ENCODE results near the gene TRUB1.

The TRUB1 gene

DNA sequence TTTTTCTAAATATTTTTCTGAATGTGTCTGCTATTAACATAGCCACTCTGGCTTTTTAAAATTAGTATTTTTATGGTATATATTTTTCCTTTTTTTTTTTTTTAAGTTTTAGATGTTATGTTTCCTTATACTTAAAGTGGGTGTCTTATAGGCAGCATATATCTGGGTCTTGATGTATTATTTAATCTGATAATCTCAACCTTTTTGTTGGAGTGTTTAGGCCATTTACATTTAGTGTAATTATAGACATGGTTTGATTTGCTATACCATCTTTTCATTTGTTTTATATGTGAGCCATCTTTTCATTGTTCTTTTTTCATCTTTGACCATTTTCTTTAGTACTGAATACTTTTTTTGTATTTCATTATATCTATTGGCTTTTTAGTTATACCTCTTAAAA lies 45.0 kb downstream of the TRUB1 start:
- DNase-seq: no peak

DNA sequence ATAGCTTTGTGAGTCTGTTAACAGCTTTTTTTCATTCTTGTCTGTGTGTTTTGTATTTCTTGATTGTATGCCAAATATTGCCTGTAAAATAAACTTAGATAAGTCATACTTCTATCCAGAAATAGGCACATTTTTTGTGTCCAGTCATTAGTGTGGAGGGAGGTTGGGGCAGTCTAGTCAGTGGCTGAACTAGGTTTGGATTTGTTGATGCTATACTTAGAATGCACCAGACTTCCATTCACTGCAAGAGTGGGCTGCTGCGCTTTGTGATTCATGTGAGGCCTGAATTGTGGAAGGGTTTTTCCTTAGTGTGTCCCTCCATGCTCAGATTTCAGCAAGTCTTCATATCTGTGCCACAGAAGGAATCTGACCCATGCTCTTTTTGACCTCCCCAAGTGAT lies 50.0 kb downstream of the TRUB1 start:
- no peak for DNase-seq

DNA sequence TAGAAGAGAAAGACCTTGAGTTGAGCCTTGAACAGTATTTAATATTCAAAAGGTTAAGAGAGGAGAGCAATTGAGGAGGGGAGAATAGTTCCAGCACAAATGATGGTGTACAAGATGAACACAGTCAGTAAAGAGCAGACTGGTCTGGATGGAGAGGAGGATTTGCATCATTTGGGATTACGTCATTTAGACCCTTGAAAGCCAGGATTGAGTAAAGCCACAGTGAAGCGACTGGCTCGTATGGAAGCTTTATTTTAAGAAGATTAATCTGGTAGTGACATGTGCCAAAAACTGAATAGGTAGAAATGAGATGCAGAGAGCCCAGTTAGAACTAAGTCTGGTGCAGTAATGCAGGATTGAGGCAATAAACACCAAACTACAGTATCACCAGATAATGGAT lies 52.6 kb downstream of the TRUB1 start:
- no peak for DNase-seq

DNA sequence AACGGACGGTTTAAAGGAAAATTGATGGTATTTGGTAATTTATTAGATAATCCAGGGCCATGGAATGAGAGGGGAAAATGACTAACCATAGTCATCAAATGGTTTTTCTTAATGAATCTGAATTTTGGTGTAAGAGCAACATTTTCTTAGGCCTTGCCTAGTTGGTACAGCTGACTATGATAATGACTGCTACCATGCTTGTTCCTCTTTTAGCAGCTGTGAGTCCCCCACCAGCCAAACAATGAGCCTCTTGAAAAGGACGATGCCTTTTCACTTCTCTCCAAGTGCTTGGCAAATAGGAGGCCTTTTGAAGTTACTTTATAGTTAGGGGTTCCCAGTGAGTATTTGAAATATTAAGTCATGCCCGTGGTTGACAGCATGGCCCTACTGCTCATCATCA lies 53.0 kb downstream of the TRUB1 start:
- no peak for DNase-seq

DNA sequence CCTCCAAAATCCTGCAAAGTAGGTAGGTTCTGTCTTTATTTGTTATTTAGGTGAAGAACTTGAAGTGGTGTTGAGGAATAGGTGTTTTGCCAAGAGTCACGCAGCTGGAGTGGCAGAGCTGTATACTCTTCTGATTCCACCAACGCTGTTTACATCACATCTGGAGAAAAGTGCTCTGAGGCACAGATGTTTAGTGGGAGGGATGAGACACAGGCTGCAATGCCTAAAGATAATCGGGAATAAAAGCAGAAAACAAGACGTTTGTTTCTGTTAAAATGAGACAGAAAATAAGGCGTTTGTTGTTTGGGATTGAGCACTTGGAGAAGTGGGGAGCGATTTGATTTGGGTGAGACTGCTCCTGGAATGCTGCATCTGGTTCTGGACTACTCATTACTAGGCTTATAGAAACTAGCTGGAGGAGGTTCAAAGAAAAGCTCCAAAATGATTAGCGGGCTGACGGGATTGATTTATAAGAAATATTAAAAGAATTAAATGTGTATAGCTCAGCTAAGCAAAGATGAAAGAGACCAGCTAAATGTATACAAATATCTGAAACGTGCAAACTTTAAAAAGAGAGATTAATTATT lies 54.3 kb downstream of the TRUB1 start:
- DNase-seq: no peak

DNA sequence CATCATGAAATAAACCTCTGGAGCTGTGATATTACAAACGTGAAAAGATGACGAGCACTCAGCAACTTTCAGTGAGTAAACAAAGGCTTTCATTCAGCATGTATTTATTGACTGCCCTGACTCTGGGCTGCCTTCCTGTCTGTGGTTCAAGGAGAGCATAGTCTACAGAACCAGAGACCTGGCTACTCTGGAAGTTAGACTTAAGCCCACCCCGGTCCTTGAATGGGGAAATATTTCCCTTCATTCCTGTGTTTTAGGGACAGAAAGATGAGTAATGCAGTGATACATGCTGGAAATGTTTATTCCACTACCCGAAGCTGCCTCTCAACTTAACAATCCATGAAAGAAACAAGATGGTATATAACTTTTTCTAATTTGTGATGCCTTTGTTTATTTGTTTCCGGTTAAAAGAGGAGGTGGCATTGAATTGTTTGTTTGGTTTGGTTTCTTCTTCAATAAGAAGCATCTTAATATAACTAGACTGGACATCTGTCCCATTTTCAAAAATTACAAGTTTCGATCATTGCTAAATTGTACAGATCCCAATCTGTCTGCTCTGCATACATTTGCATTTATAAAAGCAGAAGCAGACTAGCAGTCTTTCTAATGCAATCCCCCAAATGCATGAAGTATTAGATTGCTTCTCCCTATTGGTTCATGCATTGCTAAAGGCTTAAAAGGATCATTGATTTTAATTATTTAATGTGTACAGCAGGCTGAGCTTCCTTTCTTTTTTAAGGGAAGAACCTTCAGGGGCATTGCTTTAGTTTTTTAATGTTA lies 57.7 kb downstream of the TRUB1 start:
- DNase-seq: no peak

DNA sequence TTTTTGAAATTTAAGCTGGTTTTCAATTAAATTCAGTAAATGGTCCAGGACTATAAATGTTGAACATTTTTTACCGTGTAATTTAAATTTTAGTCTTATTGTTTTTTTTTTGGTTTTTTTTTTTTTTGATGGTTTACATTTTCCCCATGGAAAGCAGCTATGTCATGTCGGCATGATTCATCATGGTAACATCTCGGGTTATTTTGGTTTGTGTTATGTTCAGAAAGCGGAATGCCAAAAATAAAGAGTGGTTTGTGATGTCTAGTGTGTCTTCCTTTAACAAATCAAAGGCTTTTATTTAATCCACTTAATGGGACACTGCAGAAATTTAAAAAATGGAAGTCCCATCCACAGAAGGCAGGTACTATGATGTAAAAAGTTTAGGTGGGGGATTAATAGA lies 58.5 kb downstream of the TRUB1 start:
- DNase-seq: no peak

DNA sequence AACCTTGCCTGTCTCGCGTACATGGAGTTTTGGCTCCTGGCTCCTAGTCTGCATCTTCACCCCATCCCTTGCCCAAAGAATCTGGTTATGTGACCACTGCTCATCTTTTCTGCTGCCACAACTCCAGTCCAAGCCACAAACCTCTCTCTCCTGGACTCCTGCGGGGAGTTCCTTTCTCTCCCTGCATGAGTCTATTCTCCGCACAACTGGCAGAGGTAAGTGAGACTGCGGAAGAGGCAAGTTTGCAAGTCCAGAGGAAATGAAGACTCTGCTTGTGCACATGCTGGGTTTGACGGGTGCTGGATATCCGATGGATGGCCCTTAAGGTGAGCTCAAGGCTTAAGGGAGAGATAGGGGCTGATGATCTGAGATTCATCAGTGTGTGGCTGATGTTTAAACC lies 61.0 kb downstream of the TRUB1 start:
- no peak for DNase-seq

DNA sequence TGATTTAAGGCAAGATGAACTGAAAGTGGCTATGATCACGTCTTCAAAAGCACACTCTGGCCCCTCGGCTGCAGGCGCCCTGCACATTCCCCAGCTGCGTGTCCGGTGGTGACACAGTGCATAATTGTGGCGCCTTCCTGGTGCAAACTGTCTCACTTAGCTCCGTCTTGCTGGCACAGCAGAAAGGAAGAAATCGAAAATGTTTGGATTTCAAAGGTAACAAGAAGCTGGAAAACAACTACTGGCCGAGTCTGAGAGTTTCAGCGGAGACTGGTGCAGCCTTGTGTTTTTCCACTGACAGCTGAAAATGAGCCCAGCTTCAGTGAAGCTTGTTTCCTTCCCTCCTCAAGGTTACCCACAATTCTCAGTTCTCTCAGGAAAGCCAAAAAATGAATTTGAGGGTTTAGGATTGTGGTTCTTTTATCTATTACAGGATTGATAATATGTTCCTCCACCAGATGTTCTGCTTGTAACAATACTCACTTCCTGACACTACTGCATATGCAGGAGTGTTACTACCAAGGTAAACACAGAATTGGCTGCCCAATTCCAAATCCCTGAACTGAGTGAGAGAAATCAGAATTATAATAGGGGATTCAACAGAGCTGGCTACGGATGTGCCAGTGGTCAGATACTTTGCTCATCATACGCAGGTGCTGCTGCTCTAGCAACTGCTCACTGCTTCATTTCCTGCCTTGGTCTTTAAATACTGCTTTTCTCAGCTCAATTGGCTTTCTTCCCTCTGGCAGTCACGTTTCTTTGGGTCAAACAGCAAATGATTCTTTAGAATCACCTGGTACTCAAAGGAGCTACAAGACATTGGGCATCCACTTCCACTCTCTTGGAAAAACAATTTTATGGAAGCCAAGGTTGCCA lies 63.7 kb downstream of the TRUB1 start:
- no peak for DNase-seq

DNA sequence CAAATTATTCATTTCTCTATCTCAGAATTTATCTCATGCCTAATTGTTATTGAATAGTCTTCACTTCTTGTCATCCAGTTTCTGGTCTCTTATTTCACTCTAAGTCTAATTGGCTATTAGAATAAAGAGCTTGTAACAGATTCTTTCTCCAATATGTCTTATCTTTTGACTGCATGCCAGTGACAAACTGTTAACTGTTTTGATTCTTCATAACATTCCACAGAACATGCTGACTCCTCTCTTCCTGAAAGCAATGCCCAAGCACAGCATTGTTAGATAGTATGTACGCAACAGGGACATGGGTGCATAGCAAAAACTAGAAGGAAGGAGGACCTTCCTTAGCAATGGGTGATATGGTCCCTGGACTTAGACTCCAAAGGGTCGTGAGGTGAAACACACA lies 65.4 kb downstream of the TRUB1 start:
- DNase-seq: no peak

DNA sequence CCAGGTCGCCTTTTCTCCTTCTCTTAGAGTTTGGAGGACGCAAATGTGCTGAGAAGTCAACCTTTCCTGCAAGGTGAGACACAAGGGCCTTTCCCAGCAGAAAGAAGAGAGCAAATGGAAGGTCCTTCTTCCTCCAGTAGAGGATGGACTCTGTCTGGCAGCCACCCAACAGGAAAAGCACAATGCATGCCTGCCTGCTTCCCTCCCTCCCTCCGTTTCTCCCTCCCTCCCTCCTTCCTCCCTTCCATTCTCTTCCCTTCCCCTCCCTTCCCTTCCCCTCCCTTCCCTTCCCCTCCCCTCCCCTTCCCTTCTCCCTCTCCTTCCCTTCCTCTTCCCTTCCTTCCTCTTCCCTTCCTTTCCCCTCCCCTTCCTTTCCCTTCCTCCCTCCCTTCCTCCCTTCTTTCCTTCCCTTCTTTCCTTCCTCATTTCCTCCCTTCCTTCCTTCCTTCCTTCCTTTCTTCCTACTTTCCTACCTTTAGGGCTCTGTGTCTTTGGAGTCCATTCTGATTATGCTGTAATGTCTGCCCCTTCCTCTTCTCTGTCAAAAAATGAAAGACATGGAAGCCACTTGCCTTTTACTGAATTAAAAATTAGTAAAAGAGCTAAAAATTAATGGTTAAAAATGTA lies 66.4 kb downstream of the TRUB1 start:
- no peak for DNase-seq

DNA sequence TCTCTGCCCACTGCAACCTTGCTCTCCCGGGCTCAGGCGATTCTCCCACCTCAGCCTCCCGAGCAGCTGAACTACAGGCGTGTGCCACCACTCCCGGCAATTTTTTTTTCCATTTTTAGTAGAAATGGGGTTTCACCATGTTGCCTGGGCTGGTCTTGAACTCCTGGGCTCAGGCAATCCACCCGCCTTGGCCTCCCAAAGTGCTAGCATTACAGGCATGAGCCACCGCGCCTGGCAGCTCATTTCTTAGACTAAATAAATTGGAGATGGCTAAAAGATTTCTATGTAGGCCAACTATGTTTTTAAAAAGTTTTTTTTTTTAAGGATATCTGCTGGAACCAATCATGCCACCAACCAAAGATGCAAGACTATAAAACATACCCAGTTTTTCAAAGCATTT lies 67.8 kb downstream of the TRUB1 start:
- DNase-seq: no peak

DNA sequence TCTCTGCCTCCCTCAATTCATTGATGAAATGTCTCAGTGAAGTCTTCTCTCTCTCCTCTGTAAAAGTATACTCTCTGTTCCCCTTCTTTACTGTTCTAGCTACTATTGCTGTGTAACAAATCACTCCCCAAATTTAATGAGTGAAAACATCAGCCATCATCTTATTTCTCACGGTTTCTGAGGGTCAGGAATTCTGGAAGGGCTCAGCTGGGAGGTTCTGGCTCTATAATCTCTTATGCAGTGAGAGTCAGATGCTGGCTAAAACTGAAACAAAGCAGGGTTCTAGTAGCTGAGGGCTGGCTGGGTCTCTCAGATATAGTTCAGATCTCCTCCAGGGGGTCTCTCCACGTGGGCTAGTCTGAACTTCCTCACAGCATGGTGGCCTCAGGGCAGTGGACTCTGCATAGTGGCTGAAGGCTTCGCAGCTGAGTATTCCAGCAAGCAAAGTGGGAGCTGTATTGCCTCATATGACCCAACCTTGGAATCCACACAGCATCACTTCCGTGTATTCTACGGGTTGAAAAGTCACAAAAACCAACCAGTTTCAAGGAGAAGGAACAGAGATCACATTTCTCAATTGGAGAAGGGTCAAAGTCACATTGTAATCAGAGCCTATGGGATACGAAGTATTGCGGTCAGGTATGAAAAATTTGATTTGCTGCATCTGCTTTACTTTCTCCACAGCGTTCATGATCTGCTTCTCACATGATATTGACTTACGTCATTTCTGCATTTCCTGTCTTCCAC lies 80.4 kb downstream of the TRUB1 start:
- DNase-seq: no peak

DNA sequence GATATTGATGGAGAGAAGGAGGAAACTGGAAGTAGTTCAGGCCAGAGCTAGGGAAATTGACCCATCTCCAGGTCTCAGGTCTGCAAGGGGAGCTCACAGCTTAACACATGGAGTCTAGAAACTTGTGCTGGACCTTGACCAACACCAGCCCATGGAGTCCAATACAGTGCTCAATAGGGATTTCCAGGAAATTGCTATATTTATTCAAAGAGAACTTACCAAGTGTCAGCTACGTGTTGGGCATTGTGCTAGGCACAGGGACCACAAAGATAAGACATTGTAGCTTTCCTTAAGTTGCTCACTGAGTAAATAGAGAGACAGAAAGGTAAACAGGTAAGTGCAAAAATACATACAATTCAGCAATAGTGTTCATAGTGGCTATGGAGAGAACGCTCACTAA lies 82.5 kb downstream of the TRUB1 start:
- DNase-seq: no peak

DNA sequence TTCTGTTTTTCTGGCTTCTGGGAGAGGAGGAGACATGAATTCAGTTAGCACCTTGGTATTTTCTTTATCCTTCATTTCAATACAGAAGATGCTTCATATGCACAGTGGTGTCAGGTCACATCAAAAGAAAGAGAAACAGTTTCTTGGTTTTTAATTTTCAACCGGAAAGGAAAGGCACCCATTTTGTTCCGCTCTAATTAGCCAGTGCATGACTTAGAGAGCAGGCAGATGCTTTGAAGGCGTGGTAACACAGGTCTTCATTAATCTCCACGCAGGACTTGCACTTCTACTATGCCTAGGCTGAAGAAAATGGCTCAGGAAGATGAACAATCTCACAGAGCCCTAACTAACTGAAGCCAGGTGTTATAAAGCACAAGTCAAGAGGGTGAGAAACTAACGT lies 84.7 kb downstream of the TRUB1 start:
- no peak for DNase-seq

DNA sequence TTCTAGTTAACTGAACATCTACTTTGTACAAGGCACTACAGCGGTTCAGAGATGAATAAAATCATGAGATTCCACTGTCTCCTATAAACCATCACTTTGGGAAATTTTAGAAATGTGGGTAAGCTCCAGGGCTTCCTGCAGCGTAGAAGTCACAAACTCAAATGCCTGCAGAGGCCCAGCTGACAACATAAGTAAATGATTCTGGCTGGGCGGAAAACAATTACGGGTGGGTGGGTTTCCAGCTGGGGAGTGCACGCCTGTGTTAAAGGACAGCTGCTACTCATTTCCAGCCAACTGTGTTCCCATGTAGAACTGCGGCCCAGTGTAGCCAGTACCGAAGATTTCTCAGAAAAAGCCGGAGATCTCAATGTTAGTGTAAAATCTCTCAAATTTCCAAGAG lies 85.7 kb downstream of the TRUB1 start:
- DNase-seq: no peak

DNA sequence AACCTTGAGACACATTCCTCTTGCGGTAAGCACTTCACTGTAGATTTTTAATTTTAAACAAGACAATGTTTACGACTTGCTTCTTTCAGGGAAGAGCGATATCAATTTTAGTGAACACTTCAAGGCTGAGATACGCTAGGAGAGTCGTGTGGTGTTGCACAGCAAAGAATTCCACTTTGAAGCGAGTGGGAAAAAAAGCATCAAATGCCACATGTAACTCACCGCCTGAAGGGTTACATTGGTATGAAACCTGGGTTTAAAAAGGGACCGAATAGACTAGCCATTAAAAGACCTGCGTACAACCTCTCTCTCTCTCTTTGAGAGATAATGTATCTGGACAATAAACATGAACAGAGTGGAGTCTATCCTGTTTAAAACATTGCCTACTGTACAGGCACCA lies 86.4 kb downstream of the TRUB1 start:
- DNase-seq: no peak

DNA sequence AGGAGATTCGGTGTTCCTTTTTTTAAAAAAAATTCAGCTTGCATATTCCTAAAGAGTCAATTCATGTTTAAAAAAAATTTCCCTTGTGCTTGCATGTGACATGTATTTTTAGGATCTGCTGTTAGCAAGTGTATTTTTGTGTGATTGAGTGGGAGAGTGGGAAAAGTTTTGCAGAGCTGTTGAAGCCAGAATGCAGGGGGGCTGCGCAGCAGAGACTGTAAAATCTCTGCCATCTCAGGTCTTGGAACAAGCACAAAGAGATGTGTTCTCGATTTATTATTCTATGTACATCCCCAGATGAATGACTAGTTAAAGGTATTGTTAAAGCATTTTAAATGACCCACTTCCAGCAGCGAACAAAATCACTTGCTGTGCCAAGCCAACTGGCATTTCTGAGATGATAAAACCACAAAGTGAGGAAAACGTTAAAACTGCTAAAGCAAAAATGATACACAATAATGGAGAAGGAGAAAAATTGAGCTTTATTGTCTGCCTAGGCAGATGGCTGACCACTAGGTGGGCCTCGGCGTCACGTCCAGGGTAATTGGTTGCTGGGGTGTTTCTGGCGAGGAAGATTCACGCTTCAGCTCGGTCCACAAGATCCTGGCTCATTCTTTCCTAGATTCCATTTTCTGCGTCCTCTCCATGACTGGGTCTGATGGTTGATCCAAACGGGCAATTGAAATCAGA lies 88.2 kb downstream of the TRUB1 start:
- no peak for DNase-seq

DNA sequence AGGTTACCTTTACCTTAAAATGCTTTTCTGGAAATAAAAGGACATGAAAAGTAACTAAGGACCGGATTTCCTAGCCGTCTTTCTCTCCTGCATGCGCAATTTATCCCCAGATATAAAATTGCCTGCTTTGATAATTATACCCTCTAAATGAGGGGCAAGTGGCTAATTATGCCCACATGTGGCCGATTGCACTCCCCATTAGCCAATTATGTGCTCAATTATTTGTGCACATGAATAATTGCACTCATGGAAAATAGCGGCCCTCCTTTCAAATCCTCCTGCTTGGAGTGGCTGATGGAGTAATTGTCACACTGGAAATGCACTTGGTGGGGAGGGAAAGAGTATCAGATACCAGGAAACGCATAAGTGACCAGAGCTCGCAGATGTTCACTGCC lies 88.7 kb downstream of the TRUB1 start:
- DNase-seq: no peak

Data from activated effector memory CD4-positive, alpha-beta T cell treated with Interleukin-2 at 50 U/mL for 16 hours (primary cell).